CD4-positive, alpha-beta T cell treated with Interleukin-4 for 4 hours (primary cell): ENCODE measurements around the gene ZNG1A.
"Not testable (repeated sequence)": the region's sequence is repeated elsewhere in the genome, so short reads cannot be mapped to it uniquely, and the experiment has no call there.

Experiments
- DNase-seq: peaks from one replicate; pipeline ENCODE4 v3.0.0-alpha.2; 2020

Gene ZNG1A

GRCh38 chr9:178970-179383 lies at the start of gene ZNG1A:
TSS of gene ZNG1A (minus strand) at chr9:179056. CDS start at chr9:178969, 87 bp downstream.
- peak; percentile 89 for DNase-seq

GRCh38 chr9:227860-228259 lies 49.0 kb upstream of the ZNG1A start:
- DNase-seq = no peak

- DNase-seq = no peak
Measured at GRCh38 chr9:224582-225520, 46.0 kb upstream of the ZNG1A start.

- no peak for DNase-seq
Measured at GRCh38 chr9:224026-224425, 45.2 kb upstream of the ZNG1A start.

- no peak for DNase-seq
Measured at GRCh38 chr9:223152-223551, 44.3 kb upstream of the ZNG1A start.

- DNase-seq = no peak
Measured at GRCh38 chr9:221989-222776, 43.3 kb upstream of the ZNG1A start.

- DNase-seq = no peak
Measured at GRCh38 chr9:219670-220365, 41.0 kb upstream of the ZNG1A start.

GRCh38 chr9:219036-219435 lies 40.2 kb upstream of the ZNG1A start:
- not testable (repeated sequence) for DNase-seq

- no peak for DNase-seq
Measured at GRCh38 chr9:217950-218349, 39.1 kb upstream of the ZNG1A start.

GRCh38 chr9:216866-217265 lies 38.0 kb upstream of the ZNG1A start:
- DNase-seq = no peak

- no peak for DNase-seq
Measured at GRCh38 chr9:215631-216155, 36.8 kb upstream of the ZNG1A start.

- peak; percentile 53 for DNase-seq
Measured at GRCh38 chr9:214648-215493, 36.0 kb upstream of the ZNG1A start, which contains the start of gene DOCK8. TSS of gene DOCK8 (plus strand) at chr9:214865. CDS start at chr9:214977, 112 bp downstream.

GRCh38 chr9:214351-214647 lies 35.4 kb upstream of the ZNG1A start:
- DNase-seq = no peak

- DNase-seq = not testable (repeated sequence)
Measured at GRCh38 chr9:213901-214300, 35.0 kb upstream of the ZNG1A start.

- DNase-seq = no peak
Measured at GRCh38 chr9:212297-212696, 33.4 kb upstream of the ZNG1A start.

- no peak for DNase-seq
Measured at GRCh38 chr9:211557-211956, 32.7 kb upstream of the ZNG1A start.

GRCh38 chr9:211036-211435 lies 32.2 kb upstream of the ZNG1A start:
- DNase-seq = no peak

- DNase-seq = no peak
Measured at GRCh38 chr9:209143-209758, 30.4 kb upstream of the ZNG1A start.

GRCh38 chr9:206481-206880 lies 27.6 kb upstream of the ZNG1A start:
- DNase-seq = no peak

- not testable (repeated sequence) for DNase-seq
Measured at GRCh38 chr9:199601-200000, 20.7 kb upstream of the ZNG1A start.

GRCh38 chr9:178140-178825 lies 573 bp downstream of the ZNG1A start:
- not testable (repeated sequence) for DNase-seq
